BE2C (cell line): ENCODE measurements around the gene LHFPL6.

Experiments
- DNase-seq: peaks from one replicate; pipeline ENCODE4 v3.0.0-alpha.2; 2020
- H3K27me3 ChIP-seq: fragments of 250-450 bp; sonication (Bioruptor Pico); 2 replicates; pipeline ENCODE4 v1.5.1; 2020; ENCODE audit warnings: mild to moderate bottlenecking
- H3K36me3 ChIP-seq: fragments of 250-450 bp; sonication (Bioruptor Pico); 2 replicates; pipeline ENCODE4 v1.5.1; 2020; ENCODE audit warnings: mild to moderate bottlenecking
- H3K4me1 ChIP-seq: fragments of 250-450 bp; sonication (Bioruptor Pico); 2 replicates; pipeline ENCODE4 v1.5.1; 2020
- H3K4me3 ChIP-seq: 2 replicates; pipeline ENCODE4 v1.5.1; 2011; ENCODE audit warnings: low read depth, low read length
- H3K9me3 ChIP-seq: fragments of 250-450 bp; sonication (Bioruptor Pico); 2 replicates; pipeline ENCODE4 v1.5.1; 2020
- CTCF ChIP-seq: IDR thresholded peaks from 2 replicates; pipeline ENCODE4 v1.5.1; 2012; ENCODE audit warnings: mild to moderate bottlenecking, low read depth, low read length

LHFPL6 gene

DNA sequence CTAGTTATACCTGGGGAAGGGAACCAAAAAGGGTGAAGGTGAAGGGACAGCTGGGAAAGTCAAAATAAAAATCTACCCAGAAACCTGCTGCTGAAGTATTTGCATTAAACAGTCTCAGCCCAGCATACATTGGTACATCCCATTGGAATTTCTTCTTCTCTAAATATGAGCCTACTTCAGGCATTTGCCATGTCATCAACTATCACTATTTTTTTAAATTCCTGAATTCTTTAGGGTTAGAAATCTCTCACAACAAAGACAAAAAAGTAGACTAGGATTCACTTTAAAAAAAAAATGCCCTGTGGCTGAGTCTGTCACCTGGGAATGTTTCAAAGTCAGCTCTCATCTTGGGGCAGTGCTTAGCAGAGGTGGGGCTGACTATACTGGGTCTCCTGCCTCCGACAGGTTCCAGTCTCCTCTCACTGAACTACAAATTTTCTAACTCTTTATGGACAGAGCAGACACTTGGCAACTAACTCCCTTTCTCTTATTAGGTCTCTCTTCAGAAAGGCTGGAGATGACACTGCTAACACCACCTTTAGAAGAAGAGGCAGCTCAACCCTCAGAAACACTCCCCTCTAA lies 141.2 kb downstream of the LHFPL6 start:
- Histone ChIP-seq H3K4me3 (no peak overlapping the region), H3K27me3 (no peaks in the 10 kb centered on the region)
- no peak for DNase-seq

DNA sequence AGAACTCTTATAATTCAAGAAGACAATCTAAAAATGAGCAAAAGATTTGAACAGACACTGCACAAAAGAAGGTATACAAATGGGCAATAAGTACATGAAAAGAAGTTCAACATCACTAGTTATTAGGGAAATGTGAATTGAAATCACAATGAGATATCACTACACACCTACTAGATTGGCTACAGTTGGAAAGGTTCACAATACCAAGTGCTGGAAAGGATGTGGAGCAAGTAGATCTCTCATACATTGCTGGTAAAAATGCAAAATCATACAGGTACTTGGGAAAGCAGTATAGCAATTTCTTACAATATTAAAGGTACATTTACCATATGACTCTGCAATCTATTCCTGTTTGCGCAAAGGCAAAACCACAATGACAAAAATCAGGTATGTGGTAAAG lies 145.7 kb downstream of the LHFPL6 start:
- TF ChIP-seq CTCF, result no peak
- no peaks in the 10 kb centered on the region for H3K36me3 ChIP-seq
- no peaks in the 10 kb centered on the region for H3K9me3 ChIP-seq
- H3K27me3 ChIP-seq, result no peaks in the 10 kb centered on the region
- H3K4me3 ChIP-seq, result no peak overlapping the region
- DNase-seq, result no peak
- no peaks in the 10 kb centered on the region for H3K4me1 ChIP-seq

More for the DNA sequence above, 141.2 kb downstream of the LHFPL6 start:
- TF ChIP-seq CTCF, result no peak
- no peaks in the 10 kb centered on the region for H3K4me1 ChIP-seq
- H3K9me3 ChIP-seq, result no peaks in the 10 kb centered on the region
- H3K36me3 ChIP-seq, result no peaks in the 10 kb centered on the region

GRCh38 chr13:39455521-39456175 lies 147.3 kb downstream of the LHFPL6 start:
- no peaks in the 10 kb centered on the region for H3K4me1 ChIP-seq
- DNase-seq, result no peak
- H3K27me3 ChIP-seq, result no peaks in the 10 kb centered on the region
- no peaks in the 10 kb centered on the region for H3K36me3 ChIP-seq
- H3K9me3 ChIP-seq, result no peaks in the 10 kb centered on the region
- TF ChIP-seq CTCF, result no peak
- no peak overlapping the region for H3K4me3 ChIP-seq

- TF ChIP-seq CTCF, result no peak
- Histone ChIP-seq H3K9me3 (no peaks in the 10 kb centered on the region), H3K4me3 (no peak overlapping the region), H3K4me1 (no peaks in the 10 kb centered on the region), H3K36me3 (no peaks in the 10 kb centered on the region), H3K27me3 (no peaks in the 10 kb centered on the region)
- DNase-seq, result no peak
Observed at GRCh38 chr13:39452834-39453233, 150.2 kb downstream of the LHFPL6 start.

DNA sequence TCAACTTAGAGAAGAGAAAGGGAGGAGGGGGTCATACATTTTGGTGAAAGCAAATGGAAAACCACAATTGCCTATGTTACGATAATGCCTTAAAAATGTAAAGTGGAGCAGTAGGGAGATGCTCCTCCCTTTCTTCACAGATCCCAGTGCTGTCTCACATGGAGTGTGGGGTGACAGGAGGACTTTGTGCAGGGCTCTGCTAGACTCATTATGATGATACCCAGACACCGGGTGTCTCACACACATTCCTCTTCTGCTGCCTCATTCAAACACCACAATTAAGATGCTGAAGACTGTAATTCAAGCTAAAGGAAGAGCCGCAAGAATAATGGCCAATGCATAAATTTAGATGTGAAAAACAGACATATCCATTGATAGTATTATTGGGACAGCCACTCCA lies 150.6 kb downstream of the LHFPL6 start:
- no peaks in the 10 kb centered on the region for H3K27me3 ChIP-seq
- H3K9me3 ChIP-seq, result no peaks in the 10 kb centered on the region
- H3K4me1 ChIP-seq, result no peaks in the 10 kb centered on the region
- H3K36me3 ChIP-seq, result no peaks in the 10 kb centered on the region
- DNase-seq, result no peak
- H3K4me3 ChIP-seq, result no peak overlapping the region
- no peak for TF ChIP-seq CTCF

GRCh38 chr13:39451860-39452301 lies 151.1 kb downstream of the LHFPL6 start:
- no peak for TF ChIP-seq CTCF
- H3K9me3 ChIP-seq, result no peaks in the 10 kb centered on the region
- H3K4me1 ChIP-seq, result no peaks in the 10 kb centered on the region
- H3K36me3 ChIP-seq, result no peaks in the 10 kb centered on the region
- H3K4me3 ChIP-seq, result no peak overlapping the region
- no peaks in the 10 kb centered on the region for H3K27me3 ChIP-seq
- no peak for DNase-seq
